NCI-H2196 (cell line): ENCODE results near the gene OR6A2.

Experiments
- DNase-seq: peaks from one replicate; lab custom pipeline; 2025; ENCODE audit not compliant: unreplicated experiment; lab: John Stamatoyannopoulos, UW

Gene OR6A2

DNA sequence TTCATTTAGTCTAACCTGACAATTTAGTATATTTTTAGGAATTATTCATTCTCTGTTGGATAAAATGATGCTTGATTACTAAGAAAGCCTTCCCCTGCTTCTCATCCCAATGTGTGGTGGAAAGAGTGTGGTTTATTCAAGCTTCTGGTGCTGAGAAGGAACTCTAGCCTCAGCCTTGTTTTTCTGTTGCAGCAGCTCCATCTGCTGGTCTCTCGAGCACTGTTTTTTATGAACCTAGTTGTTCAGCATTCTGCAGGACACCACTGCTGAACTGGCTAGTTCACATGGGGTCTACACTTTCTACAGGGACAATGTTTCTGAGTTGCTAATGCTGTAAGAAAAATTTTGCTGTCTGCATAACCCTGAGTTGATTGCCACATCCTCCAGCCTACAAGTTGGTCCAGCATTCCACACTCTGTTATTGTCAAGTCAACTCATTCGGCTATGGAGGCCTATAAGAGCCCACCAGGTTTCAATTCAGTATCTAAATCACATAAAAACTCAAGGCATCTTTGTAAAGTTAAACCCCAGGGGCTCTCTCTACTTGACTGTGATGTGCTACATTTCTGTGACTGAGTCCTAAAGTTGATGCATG, 42.0 kb downstream of the OR6A2 start:
- DNase-seq, result peak; percentile 27

DNA sequence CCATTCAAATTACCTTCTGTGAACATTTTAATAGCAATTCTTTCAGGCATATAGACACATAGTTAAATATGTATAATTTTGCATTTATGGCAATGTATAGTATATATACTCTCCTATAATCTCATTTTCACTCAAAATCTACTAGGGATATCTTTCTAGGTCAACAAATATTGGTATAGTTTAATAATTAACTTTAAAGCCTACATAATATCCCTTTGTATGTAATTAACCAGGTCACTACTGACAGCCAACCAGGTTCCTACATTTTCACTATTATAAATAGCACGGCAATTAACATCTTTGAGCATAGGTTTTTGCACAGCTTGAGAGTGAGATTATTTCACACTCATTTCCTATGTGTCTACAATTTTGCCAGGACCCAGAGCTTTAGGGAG, 43.5 kb downstream of the OR6A2 start:
- DNase-seq, result no peak

DNA sequence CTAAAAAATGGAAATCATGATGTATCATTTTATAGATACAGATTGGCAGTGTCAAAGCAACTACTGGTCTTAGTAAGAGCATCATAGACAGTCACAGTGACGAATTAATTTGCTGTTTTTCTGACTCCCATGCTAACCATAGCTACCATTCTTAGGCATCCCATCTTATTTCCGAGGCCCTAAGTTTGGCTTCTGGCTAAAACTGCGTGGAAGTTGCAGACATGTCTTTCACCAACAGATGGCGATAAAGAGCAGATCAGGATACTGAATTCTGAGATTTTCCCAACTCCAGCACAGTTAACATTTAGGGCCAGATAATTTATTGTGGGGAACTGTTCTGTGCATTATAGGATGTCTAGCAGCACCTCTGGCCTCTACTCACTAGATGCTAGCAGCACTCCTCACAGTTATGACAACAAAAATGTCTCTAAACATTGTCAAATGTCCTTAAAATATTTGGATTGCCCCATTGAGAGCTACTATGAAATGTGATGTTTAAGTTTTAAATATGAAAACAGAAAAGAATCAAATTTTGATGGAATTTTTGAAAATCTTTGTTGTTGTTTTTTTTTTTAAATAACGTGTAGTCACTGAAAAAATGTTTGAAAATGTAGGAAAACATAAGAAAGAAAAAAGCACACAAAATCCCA, 44.1 kb downstream of the OR6A2 start:
- peak; percentile 37 for DNase-seq

DNA sequence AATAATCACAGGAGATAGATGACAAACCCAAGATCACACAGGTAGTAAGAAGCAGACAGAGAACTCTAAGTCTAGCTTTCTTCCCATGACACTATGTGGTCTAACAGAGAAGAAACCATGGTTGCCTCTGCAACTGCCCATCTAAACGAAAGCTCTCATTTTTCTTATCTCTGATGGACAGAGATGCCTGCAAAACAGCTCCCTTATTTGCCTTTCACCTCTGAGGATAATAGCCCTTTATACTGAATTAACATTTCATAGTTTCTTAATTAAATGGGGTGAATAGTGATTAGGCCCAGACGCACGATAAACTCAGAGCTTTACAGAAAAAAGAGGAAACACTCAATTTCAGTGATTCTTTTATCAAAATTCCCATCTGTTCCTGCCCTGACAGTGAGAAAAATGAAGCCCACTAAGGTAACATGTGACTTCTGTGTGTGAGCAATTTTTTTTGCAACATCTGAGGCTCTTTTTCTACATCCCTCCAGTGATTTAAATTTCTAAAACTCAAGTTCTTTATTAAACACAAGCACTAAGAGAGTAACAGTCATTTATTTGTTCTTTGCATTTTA, 52.3 kb downstream of the OR6A2 start:
- no peak for DNase-seq

DNA sequence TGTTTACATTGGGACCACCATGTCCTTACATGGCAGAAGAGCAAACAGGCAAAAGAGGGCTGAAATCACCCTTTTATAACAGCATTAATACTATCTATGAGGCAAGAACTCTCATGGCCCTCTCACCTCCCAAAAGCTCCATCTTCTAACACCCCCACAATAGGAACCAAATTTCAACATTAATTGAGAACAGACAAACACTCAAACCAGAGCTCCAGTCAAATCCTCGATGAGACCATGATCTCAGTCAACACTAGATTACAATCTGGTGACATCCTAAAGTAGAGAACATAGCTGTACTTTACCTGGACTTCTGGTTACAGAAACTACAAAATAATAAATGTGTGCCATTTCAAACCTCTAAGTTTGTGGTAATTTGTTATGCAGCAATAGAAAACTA, 52.9 kb downstream of the OR6A2 start:
- DNase-seq, result no peak

DNA sequence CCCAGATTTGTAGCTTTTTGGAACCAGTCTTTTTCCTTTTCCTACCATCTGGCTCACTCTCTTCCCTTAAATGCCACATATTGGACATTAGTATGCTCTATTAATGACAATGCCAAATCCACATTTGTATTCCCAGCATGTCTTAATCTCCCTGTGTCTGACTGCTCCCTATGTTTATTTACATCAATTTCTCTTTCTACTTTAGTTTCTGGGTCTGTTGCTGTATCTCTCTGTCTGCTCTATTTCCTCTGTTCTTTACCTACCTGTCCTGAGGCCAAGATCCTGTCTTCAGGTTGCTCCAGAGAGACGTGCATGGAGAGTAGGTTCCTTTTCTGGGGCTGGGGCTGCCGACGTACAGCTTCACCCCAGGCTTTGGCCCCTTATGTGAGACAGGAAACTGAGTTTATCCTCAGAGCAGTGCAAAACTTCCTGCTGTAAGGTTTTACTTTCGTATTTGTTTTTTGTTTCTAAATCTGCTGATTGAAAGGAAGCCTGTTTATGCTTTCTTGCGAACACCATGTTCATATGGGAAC, 53.3 kb downstream of the OR6A2 start:
- no peak for DNase-seq

DNA sequence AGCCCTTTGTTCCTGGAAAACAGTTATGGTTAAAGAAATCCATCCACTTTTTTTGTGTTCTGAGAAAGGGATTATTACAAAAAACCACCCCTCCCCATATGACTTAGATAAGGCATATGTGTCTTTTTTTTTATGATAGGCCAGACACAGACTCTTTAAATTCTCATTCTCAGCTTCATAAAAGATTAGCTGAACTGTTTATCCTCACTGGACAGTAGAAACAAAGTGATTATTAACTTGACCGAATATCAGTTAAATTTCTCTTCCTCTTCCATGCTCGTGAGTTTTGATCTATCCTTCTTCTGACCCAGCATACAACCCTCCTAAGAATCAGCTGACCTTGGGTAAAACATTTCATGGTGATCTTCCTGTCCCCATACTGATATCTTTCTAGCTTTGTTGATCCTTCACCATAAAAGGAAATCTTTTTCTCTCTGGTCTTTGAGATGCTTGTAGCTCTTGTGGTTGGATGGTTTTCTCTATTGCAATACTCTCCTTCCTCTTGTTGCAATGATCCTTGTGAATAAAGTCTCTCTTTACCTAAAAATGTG, 53.9 kb downstream of the OR6A2 start:
- DNase-seq, result no peak

DNA sequence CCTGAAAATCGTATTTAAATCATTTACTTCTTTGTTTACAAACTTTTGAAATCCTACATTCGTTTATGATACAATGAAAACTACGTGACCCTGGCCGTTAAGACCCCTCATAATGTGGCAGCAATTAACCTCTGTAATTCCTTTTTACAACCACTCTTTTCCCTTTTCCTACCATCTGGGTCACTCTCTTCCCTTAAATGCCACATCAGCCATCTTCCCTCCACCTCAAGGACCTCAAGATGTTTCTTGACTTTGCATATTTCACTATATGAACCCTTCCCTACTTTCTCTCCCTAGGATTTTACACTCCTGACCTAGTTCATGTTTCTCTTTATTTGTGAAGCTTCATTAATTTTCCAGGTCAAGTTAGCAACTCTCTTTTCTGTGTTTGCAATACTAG, 54.5 kb downstream of the OR6A2 start:
- no peak for DNase-seq

DNA sequence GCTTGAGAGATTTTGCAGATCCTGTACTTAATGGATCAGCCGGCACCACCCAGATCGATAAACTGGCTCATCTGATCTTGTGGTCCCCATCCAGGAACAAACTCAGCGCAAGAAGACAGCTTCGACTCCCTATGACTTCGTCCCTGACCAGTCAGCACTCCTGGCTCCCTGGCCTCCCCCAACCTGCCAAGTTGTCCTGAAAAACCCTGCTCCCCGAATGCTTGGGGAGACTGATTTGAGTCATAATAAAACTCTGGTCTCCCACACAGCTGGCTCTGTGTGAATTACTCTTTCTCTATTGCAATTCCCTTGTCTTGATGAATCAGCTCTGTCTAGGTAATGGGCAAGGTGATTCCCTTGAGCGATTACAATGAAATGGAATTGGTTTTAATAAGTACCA, 57.2 kb downstream of the OR6A2 start:
- DNase-seq, result no peak
